HepG2 (cell line): ENCODE measurements around the gene CX3CR1. TPM values are rescaled to one million over a fixed set of nuclear protein-coding genes. Genes with fewer than 3 reads are reported as not detected.

Experiments used
- ATAC-seq: fragments of 200-7000 bp; cut with Tn5 transposase; 3 replicates; pipeline ENCODE4 v1.9.1; 2020; ENCODE audit warnings: mild to moderate bottlenecking, moderate library complexity
- BruUV-seq: library from RNA; stranded (reverse); fragments of 400-500 nt; replicated peaks from 2 replicates; lab custom pipeline; 2021; lab: Mats Ljungman, UMichigan
- CTCF ChIA-PET: fragments of 300-600 bp; formaldehyde crosslinking; extraction: SDS; loops from one replicate; lab custom pipeline; 2021; ENCODE audit warnings: low total read pairs, inconsistent platforms, low intra/inter-chr PET ratio; lab: Yijun Ruan, JAX
- POLR2A ChIA-PET: fragments of 350-600 bp; sonication (Branson Sonifier 250); formaldehyde crosslinking; loops from one replicate; lab custom pipeline; 2020; ENCODE audit warnings: antibody characterized with exemption, inconsistent platforms; lab: Yijun Ruan, JAX
- DNase-seq: peaks from one replicate; pipeline ENCODE4 v3.0.0-alpha.2; 2015; ENCODE audit warnings: low spot score
- FAIRE-seq: peaks from 3 replicates; lab custom pipeline; 2011; peaks lifted over from hg19 to GRCh38; lab: Jason Lieb, UNC
- H2AFZ ChIP-seq: one replicate; pipeline ENCODE4 v1.6.1; 2011; ENCODE audit warnings: low read length, inconsistent platforms
- H3K27ac ChIP-seq: fragments of 300-600 bp; 3 replicates; pipeline ENCODE4 v1.8.0; 2011; ENCODE audit warnings: mixed run types, mild to moderate bottlenecking, mixed read lengths, low read length, inconsistent platforms; ENCODE audit not compliant: insufficient read depth; ENCODE audit errors: extremely low read length
- H3K27me3 ChIP-seq, 2 experiments: fragments of 200-600 bp in 1 of 2; 2 replicates in 1 of 2; 3 replicates in 1 of 2; pipeline versions ENCODE4 v1.6.0 to v1.8.0; 2011; ENCODE audit warnings: low read length in 2 of 2, mild to moderate bottlenecking in 2 of 2, moderate library complexity in 2 of 2, inconsistent platforms in 1 of 2; ENCODE audit not compliant: insufficient read depth in 2 of 2, control insufficient read depth in 1 of 2
- H3K36me3 ChIP-seq, 2 experiments: fragments of 200-600 bp in 1 of 2; replicated peaks in 1 of 2; 2 replicates in 1 of 2; 3 replicates in 1 of 2; pipeline versions ENCODE4 v1.5.1 to v1.8.0; 2011; ENCODE audit warnings: low read length in 2 of 2, inconsistent platforms in 1 of 2; ENCODE audit not compliant: insufficient read depth in 2 of 2, control insufficient read depth in 1 of 2
- H3K4me1 ChIP-seq: 2 replicates; pipeline ENCODE4 v1.5.1; 2012; ENCODE audit warnings: low read length, inconsistent platforms; ENCODE audit not compliant: insufficient read depth
- H3K4me2 ChIP-seq: 2 replicates; pipeline ENCODE4 v1.6.0; 2011; ENCODE audit warnings: low read depth, low read length, inconsistent platforms
- H3K4me3 ChIP-seq, 3 experiments: fragments of 200-600 bp in 1 of 3; sonication (generic), shearing (Covaris generic) in 1 of 3; replicated peaks in 1 of 3; 2 replicates each; pipeline ENCODE4 v1.5.1; 2011 to 2016; ENCODE audit warnings: low read length in 3 of 3, inconsistent platforms in 2 of 3, low read depth in 2 of 3, mild to moderate bottlenecking in 2 of 3, control low read depth in 1 of 3, mixed read lengths in 1 of 3; ENCODE audit not compliant: insufficient read depth in 1 of 3
- H3K79me2 ChIP-seq: one replicate; pipeline ENCODE4 v1.6.1; 2011; ENCODE audit warnings: low read length, inconsistent platforms; ENCODE audit not compliant: insufficient read depth
- H3K9ac ChIP-seq: 2 replicates; pipeline ENCODE4 v1.6.0; 2011; ENCODE audit warnings: mild to moderate bottlenecking, low read depth, low read length, inconsistent platforms; ENCODE audit not compliant: insufficient read depth
- H3K9me3 ChIP-seq: 2 replicates; pipeline ENCODE4 v1.5.1; 2012; ENCODE audit warnings: mild to moderate bottlenecking, low read length
- H4K20me1 ChIP-seq: 2 replicates; pipeline ENCODE4 v1.6.0; 2011; ENCODE audit warnings: inconsistent platforms, mild to moderate bottlenecking, low read length, moderate library complexity; ENCODE audit not compliant: insufficient read depth
- ARID3A ChIP-seq: IDR thresholded peaks from 2 replicates; pipeline ENCODE4 v1.6.1; 2012; ENCODE audit warnings: low read depth, low read length, improper control_type of control experiment
- CREB1 ChIP-seq, 2 experiments: fragments of 450-650 bp in 1 of 2; IDR thresholded peaks; 2 replicates each; pipeline ENCODE4 v1.6.1; 2016 to 2017; ENCODE audit warnings: control low read depth in 1 of 2, mild to moderate bottlenecking in 1 of 2, missing compliant biosample characterization in 1 of 2, missing genetic modification characterization in 1 of 2
- MAX ChIP-seq: IDR thresholded peaks from 2 replicates; pipeline ENCODE4 v1.6.1; 2012; ENCODE audit warnings: inconsistent platforms
- MTA1 ChIP-seq: sonication (generic); formaldehyde crosslinking; IDR thresholded peaks from 2 replicates; pipeline ENCODE4 v1.4.0; 2020; ENCODE audit warnings: missing genetic modification reagents, mild to moderate bottlenecking, borderline replicate concordance
- NFKB2 ChIP-seq: sonication (generic); formaldehyde crosslinking; IDR thresholded peaks from 2 replicates; pipeline ENCODE4 v1.4.0; 2020; ENCODE audit warnings: missing genetic modification reagents, borderline replicate concordance
- PREB ChIP-seq: sonication (generic); formaldehyde crosslinking; IDR thresholded peaks from 2 replicates; pipeline ENCODE4 v1.4.0; 2020; ENCODE audit warnings: missing genetic modification reagents
- RAD21 ChIP-seq: fragments of 450-650 bp; formaldehyde crosslinking; IDR thresholded peaks from 2 replicates; pipeline ENCODE4 v1.5.0; 2020; ENCODE audit warnings: mild to moderate bottlenecking
- RAD51 ChIP-seq: fragments of 450-650 bp; IDR thresholded peaks from 2 replicates; pipeline ENCODE4 v1.6.1; 2016; ENCODE audit warnings: borderline replicate concordance
- RBM22 ChIP-seq: fragments of 200-400 bp; formaldehyde crosslinking; optimal IDR thresholded peaks from 2 replicates; pipeline ENCODE3; 2017; ENCODE audit warnings: mild to moderate bottlenecking, low read length, moderate library complexity
- RELA ChIP-seq: sonication (generic); formaldehyde crosslinking; IDR thresholded peaks from 2 replicates; pipeline ENCODE4 v1.4.0; 2020; ENCODE audit warnings: missing genetic modification reagents
- SAP130 ChIP-seq: IDR thresholded peaks from 2 replicates; pipeline ENCODE4 v1.6.1; 2016; ENCODE audit warnings: low read depth
- SNAPC5 ChIP-seq: sonication (generic); formaldehyde crosslinking; IDR thresholded peaks from 2 replicates; pipeline ENCODE4 v1.8.1; 2023; ENCODE audit warnings: mild to moderate bottlenecking, missing genetic modification reagents, borderline replicate concordance
- SOX6 ChIP-seq, 2 experiments: fragments of 450-650 bp in 1 of 2; sonication (generic) in 1 of 2; formaldehyde crosslinking in 1 of 2; IDR thresholded peaks; 2 replicates each; pipeline versions ENCODE4 v1.4.0 to v1.6.1; 2017 to 2020; ENCODE audit warnings: antibody characterized with exemption in 1 of 2, mild to moderate bottlenecking in 1 of 2, missing genetic modification reagents in 1 of 2
- ZC3H13 ChIP-seq: sonication (generic); formaldehyde crosslinking; IDR thresholded peaks from 2 replicates; pipeline ENCODE4 v1.8.1; 2023; ENCODE audit warnings: mild to moderate bottlenecking, missing genetic modification reagents, moderate library complexity
- ZFP91 ChIP-seq: sonication (generic); formaldehyde crosslinking; IDR thresholded peaks from 2 replicates; pipeline ENCODE4 v1.9.0; 2022; ENCODE audit warnings: missing genetic modification reagents, mild to moderate bottlenecking, borderline replicate concordance
- ZNF577 ChIP-seq: sonication (generic); formaldehyde crosslinking; IDR thresholded peaks from 2 replicates; pipeline ENCODE4 v1.4.0; 2020; ENCODE audit warnings: mild to moderate bottlenecking, low read depth, missing genetic modification reagents, borderline replicate concordance
- ZNF768 ChIP-seq: sonication (generic); formaldehyde crosslinking; IDR thresholded peaks from 2 replicates; pipeline ENCODE4 v1.4.0; 2020; ENCODE audit warnings: missing genetic modification reagents
- WGBS: methylation state at CpG from one replicate; pipeline ENCODE4 v1.1.6; 2017; ENCODE audit warnings: low lambda C conversion rate; 5-methylcytosine and 5-hydroxymethylcytosine counted together
- in situ Hi-C: cut with HindIII; loops from 2 replicates; pipeline ENCODE4 v1.10.0; 2017; ENCODE audit warnings: low pct_unique_long_range_greater_than_20kb; ENCODE audit not compliant: extremely low pct_ligation_motif_present
- intact Hi-C: fragments of 100-400 bp; cut with micrococcal nuclease; formaldehyde crosslinking; loops from one replicate; pipeline ENCODE4 v1.10.0; 2022; ENCODE audit not compliant: unreplicated experiment
- polyA plus RNA-seq, 8 experiments: library from polyadenylated mRNA; depleted of rRNA in 3 of 8; stranded (reverse) in 7 of 8; unstranded in 1 of 8; fragments of >200 nt; fragmentation: Illumina TruSeq in 4 of 8; extraction: Trizol in 4 of 8; gene quantifications; 2 replicates each; pipeline versions ENCODE4 v1.2.1 to v1.2.3, GENCODE V29; 2011 to 2016; ENCODE audit warnings: low read depth in 4 of 8, missing spikeins in 1 of 8, mixed read lengths in 1 of 8; ENCODE audit not compliant: insufficient read depth in 1 of 8
- total RNA-seq, 5 experiments: library from RNA; depleted of rRNA; stranded (reverse); fragments of >200 nt; fragmentation: Illumina TruSeq; extraction: Trizol; gene quantifications; 2 replicates each; pipeline ENCODE4 v1.2.3, GENCODE V29; 2016; ENCODE audit warnings: low read depth in 1 of 5

The CX3CR1 gene
- total and polyA plus RNA-seq, 2 of the 13 experiments (the other 11 are each of a cell fraction or from before 2014, with no cell fraction given): not detected

- ATAC-seq: no peak
- CTCF ChIA-PET: no interaction called here
- no peaks in the 10 kb centered on the region for H4K20me1 ChIP-seq
These were observed 59.3 kb downstream of the CX3CR1 start for GRCh38 chr3:39220407-39221140.

More at GRCh38 chr3:39220407-39221140, 59.3 kb downstream of the CX3CR1 start:
- Histone ChIP-seq H3K9me3 (no peaks in the 10 kb centered on the region), H2AFZ (no peak overlapping the region), H3K27ac (no peak overlapping the region), H3K4me1 (no peaks in the 10 kb centered on the region), H3K36me3 (no peaks in the 10 kb centered on the region), H3K4me3 (no peak overlapping the region), H3K9ac (no peak overlapping the region), H3K27me3 (no peaks in the 10 kb centered on the region; a peak in 1 of 5 replicates), H3K4me2 (no peak overlapping the region), H3K79me2 (no peaks in the 10 kb centered on the region)
- BruUV-seq: no TSS peak
- no peak for FAIRE-seq
- no peak for TF ChIP-seq SOX6 (IDR thresholded peaks at IDR 0.05)
- TF ChIP-seq SOX6 (CRISPR knock-in tag; IDR thresholded peaks at IDR 0.05): no peak
- TF ChIP-seq RBM22: no peak
- no peak for TF ChIP-seq SAP130 (CRISPR knock-in tag)
- TF ChIP-seq MTA1: no peak
- no peak for TF ChIP-seq SNAPC5 (CRISPR knock-in tag)
- TF ChIP-seq ZC3H13 (CRISPR knock-in tag): no peak
- no peak for TF ChIP-seq PREB (CRISPR knock-in tag)
- TF ChIP-seq ZNF768 (CRISPR knock-in tag): no peak
- no peak for TF ChIP-seq ZFP91 (CRISPR knock-in tag)
- TF ChIP-seq NFKB2: no peak
- no peak for TF ChIP-seq ZNF577 (CRISPR knock-in tag)
- no peak for TF ChIP-seq RELA (CRISPR knock-in tag)
- no peak for TF ChIP-seq CREB1 (IDR thresholded peaks at IDR 0.05)
- no peak for TF ChIP-seq CREB1 (CRISPR knock-in tag; IDR thresholded peaks at IDR 0.05)
- TF ChIP-seq RAD21 (CRISPR knock-in tag): no peak
- TF ChIP-seq MAX: no peak
- TF ChIP-seq ARID3A: no peak
- no peak for TF ChIP-seq RAD51
- in situ Hi-C loops: no loop called here
- intact Hi-C loops: no loop called here
- DNase-seq: no peak
- 3% methylated on average over 6 of the region's 6 CpGs for WGBS
- POLR2A ChIA-PET: no interaction called here
